NCI-H128 (cell line): ENCODE data around the gene TRMT6.

ENCODE experiments used
- DNase-seq: peaks from one replicate; lab custom pipeline; 2025; ENCODE audit not compliant: unreplicated experiment; lab: John Stamatoyannopoulos, UW

TRMT6 gene

GRCh38 chr20:5908981-5909380 lies 41.4 kb downstream of the TRMT6 start:
- DNase-seq = no peak

- no peak for DNase-seq
Measured at GRCh38 chr20:5900908-5901307, 49.4 kb downstream of the TRMT6 start.

DNA sequence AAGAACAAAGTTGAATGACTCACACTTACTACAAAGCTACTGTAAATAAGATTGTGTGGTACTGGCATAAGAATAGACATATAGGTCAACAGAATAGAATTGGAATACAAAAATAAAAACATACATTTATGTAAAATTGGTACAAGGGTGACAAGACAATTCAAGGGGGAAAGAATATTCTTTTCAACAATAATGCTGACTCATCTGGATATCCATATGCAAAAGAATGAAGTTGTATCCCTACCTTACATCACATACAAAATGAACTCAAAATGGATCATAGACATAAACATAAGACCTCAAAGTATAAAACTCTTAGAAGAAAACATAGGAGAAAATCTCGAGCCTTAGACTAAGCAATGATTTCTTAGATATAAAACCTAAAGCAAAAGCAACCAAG lies 50.9 kb downstream of the TRMT6 start:
- DNase-seq = no peak

DNA sequence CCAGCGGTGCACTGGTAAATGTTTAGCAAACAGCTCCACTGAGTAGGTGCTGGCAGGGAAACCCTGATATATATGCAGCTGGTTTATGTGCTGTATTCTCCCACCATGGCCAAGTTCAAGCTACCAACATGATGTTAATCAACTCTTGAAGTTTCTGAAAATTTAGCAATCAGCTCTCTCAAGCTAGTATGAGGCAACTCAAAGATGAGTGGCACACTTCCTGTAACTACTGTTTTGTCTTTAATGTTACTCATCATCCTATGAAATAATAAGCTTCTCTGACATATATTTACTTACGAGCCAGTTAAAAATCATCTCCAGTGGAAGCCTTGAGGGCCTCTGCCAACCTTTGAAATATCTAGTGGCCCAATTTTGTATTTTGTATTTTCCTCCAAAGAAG lies 54.7 kb downstream of the TRMT6 start:
- DNase-seq = no peak

DNA sequence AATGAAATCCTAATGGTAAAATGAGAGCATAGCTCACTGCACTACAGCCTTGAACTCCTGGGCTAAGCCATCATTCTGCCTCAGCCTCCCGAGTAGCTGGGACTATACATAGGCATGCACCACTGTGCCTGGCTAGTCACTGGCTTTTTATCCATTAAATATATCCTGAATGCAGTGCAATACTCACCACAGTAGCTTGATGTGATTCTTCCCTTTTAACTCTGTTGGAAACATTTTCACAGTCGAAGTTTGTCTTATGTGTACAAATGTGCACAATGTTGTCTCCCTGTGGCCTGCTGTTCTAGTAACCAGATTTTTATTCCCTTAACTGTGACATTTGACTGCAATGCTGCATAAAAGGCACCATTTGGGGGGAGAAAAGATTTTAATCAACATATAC lies 56.7 kb downstream of the TRMT6 start:
- no peak for DNase-seq

- DNase-seq = no peak
Measured at GRCh38 chr20:5893052-5893451, 57.3 kb downstream of the TRMT6 start.

GRCh38 chr20:5890773-5891441 lies 59.4 kb downstream of the TRMT6 start:
- DNase-seq = no peak

- DNase-seq = no peak
Measured at GRCh38 chr20:5888041-5888440, 62.3 kb downstream of the TRMT6 start.

- DNase-seq = no peak
Measured at GRCh38 chr20:5887386-5887785, 62.9 kb downstream of the TRMT6 start.
